Measurements from ENCODE around the gene CEP131. TPM values are rescaled to one million over a fixed set of nuclear protein-coding genes. Genes with fewer than 3 reads are reported as not detected.
"Not testable (repeated sequence)": the region's sequence is repeated elsewhere in the genome, so short reads cannot be mapped to it uniquely, and the experiment has no call there.

Gene CEP131
- total RNA-seq, 2 donors from 2014 or later, result 4.9 to 5.7 TPM

- intact Hi-C loops (cut with DNase I), result no loop called here
- no peak for DNase-seq
- no peak for ATAC-seq
These were observed 58.9 kb downstream of the CEP131 start for GRCh38 chr17:81163703-81164370.

GRCh38 chr17:81163051-81163695 is 59.6 kb downstream of the CEP131 start:
- DNase-seq (no peak), ATAC-seq (no peak)
- intact Hi-C loops (cut with DNase I), result no loop called here

DNA sequence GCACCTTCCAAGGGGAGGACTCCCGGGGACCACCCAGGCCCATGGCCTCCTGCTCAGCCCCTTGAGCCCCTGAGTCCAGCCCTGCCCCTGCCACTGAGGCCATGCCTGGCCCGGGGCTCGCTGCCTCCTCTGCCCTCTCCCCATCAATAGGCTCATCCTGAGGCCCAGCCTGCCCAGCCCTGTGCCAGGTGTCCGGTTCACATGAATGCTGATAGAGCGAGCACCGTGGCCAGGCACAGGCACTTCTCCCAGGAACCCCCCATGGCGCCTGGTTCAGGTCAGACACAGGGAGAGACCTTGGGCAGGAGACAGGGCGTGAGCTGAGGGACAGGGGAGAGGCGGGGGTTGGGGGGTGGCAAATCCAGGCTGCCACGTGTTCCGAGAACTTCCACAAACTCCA is 60.3 kb downstream of the CEP131 start:
- ATAC-seq, result no peak
- intact Hi-C loops (cut with DNase I), result no loop called here
- DNase-seq, result no peak

GRCh38 chr17:81161972-81162371 is 60.8 kb downstream of the CEP131 start:
- intact Hi-C loops (cut with DNase I), result no loop called here
- no peak for ATAC-seq
- no peak for DNase-seq

- ATAC-seq (no peak), DNase-seq (no peak)
- intact Hi-C loops (cut with DNase I), result no loop called here
These were observed 61.2 kb downstream of the CEP131 start for GRCh38 chr17:81161536-81161935.

GRCh38 chr17:81160747-81161453 is 61.9 kb downstream of the CEP131 start:
- intact Hi-C loops (cut with DNase I), result no loop called here

DNA sequence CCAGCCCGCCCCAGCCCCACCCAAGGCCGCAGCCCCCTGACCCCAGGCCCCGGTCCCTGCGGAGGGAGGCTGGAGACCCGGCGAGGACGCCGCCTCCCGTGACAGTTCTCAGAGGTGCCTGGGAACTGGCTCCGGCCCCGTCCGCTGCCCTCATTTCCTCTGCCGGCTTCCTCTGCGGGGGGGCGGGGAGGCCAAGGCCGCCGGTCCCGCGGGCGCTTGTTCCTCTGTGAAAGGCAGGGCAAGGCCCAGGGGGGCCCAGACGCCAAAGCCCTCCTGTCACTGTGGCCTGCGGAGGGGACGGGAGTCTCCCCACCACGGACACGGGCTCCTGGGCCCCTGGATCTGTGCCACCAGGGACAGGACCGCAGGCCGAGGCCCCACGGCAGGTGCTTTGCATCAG is 62.5 kb downstream of the CEP131 start:
- intact Hi-C loops (cut with DNase I), result no loop called here
- peak; percentile 19 to 55 for ATAC-seq
- DNase-seq, result peak; percentile 74

More at GRCh38 chr17:81160747-81161453, 61.9 kb downstream of the CEP131 start:
- ATAC-seq (no peak), DNase-seq (no peak)

GRCh38 chr17:81159611-81160265 is 63.0 kb downstream of the CEP131 start:
- no peak for ATAC-seq
- intact Hi-C loops (cut with DNase I), result no loop called here
- DNase-seq, result no peak

DNA sequence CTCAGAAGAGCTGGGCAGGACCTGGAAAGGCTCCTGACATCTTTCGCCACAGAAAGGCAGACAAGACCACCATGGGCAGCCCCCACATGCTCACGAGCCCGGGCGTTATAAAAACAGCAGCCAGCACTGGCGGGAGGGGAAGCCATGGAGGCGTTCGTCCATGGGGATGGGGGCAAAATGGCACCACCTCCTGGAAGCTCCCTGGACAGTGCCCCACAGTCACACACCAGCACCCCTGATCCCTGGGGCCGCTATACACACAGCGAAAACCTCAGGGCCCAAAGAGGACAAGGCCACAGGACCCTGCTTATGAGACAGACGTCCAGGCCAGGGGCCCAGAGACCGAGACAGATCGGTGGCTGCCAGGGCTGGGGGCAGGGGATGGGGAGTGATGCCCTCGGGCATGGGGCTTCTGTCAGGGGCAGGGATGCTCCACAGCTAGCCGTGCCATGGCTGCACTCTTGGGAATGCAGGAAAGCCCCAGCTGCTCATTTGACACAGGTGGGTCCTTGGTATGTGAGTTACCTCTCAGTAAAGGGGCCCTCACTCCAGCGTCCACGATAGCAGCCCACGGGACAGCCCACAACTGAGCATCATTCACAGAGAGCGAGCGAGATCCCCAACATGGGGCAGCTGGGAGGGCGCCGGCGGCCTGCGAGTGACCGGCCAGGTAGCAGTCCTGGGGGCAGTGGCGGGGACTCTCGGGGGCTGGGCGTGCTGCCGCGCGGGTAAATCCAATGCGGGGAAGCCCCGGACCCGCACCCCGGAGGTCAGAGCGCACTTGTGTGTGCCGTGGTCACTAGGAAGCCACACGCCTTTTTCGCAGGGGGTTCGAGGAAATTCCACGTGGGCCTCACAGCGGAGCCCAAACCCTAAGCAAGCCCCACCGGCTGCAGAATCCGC is 63.8 kb downstream of the CEP131 start:
- DNase-seq (no peak), ATAC-seq (no peak)
- intact Hi-C loops (cut with DNase I), result no loop called here

DNA sequence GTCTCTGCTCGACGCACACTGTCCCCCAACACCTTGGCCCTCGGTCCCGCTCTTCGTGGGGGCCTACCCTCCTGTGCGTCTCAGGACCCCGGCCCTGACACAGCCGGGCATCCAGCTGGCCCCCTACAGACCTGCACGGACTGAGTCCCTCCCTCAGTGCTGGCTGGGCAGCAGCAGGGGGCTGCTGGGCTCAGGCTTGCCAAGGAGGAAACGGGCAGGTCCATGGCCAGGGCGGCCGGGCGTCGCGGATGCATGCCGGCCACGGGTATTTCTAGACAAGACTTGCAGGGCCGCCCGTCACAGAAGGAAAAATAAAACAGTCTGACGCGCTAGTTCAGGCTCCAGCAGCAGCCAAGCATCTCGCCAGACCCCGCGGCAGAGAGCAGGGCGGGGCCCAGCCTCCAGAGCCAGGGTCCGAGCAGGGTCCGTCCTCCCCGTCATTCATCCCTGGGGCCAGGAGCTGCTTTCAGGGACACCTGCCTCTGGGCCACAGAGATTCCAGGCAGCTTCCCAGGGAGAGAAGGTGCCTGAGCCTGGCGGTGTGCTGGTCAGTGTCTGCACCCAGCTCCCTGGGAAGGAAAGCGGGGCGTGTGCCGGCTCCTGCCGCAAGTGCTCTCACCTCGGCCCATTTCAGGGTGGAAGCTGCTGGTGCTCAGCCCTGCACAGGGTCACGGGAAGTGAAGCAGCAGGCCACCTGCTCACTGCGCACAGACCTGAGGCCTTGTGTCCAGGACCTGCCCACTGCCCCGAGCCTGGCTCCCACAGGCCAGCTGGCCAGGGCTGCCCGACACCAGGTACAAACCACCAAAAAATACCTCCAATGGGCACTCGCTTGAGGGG is 64.7 kb downstream of the CEP131 start:
- ATAC-seq, result no peak
- no peak for DNase-seq
- intact Hi-C loops (cut with DNase I), result no loop called here

- intact Hi-C loops (cut with DNase I), result no loop called here
- DNase-seq (no peak), ATAC-seq (no peak)
These were observed 65.6 kb downstream of the CEP131 start for GRCh38 chr17:81156866-81157805.

DNA sequence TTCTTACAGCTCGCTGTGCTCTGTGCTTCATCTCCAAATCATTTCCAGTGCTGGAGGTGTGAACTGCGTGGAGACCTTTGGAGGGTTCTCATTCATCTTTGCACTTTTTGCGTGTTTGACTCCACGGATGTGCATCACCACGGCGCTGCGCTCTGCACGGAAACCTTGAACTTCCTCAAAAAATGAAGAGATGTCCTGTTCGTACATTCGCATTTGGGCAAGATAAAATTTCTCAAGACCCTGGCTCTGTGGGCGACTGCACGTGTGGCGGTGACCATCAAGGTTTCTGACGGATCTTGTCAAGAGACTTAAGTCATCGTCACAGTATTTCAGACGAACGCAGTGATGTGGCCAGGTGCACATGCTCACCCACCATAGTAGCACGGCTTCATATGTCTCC is 67.8 kb downstream of the CEP131 start:
- intact Hi-C loops (cut with DNase I), result no loop called here
- ATAC-seq (no peak), DNase-seq (no peak)

GRCh38 chr17:81154016-81154415 is 68.7 kb downstream of the CEP131 start:
- intact Hi-C loops (cut with DNase I); ATAC-seq; DNase-seq: not testable (repeated sequence)

GRCh38 chr17:81153340-81153803 is 69.4 kb downstream of the CEP131 start:
- no peak for ATAC-seq
- intact Hi-C loops (cut with DNase I), result no loop called here
- DNase-seq, result no peak

DNA sequence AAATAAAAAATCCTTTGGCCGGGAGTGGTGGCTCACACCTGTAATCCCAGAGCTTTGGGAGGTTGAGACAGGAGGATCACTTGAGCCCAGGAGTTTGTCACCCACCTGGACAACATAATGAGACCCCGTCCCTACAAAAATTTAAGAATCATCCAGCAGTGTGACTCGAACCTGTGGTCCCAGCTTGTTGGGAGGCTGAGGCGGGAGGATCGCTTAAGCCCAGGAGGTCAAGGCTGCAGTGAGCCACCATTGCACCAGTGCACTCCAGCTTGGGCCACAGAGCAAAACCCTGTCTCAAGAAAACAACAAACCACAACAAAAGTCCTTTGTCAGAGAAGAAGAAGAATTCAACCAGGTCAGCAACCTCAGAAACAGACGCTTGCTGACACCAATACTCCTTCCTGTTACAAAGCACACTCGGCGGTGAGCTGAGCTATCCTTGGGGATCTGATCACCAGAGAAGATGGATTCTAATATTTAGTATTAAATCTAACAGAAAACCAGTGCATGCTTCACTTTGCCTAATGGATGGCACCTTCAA is 70.4 kb downstream of the CEP131 start:
- no peak for DNase-seq
- no peak for ATAC-seq
- intact Hi-C loops (cut with DNase I), result no loop called here

- intact Hi-C loops (cut with DNase I), result no loop called here
- no peak for DNase-seq
- no peak for ATAC-seq
These were observed 71.5 kb downstream of the CEP131 start for GRCh38 chr17:81151278-81151677.
